T follicular helper cell (primary cell): Measurements from ENCODE around the gene S100A14.
"Not testable (repeated sequence)": the region's sequence is repeated elsewhere in the genome, so short reads cannot be mapped to it uniquely, and the experiment has no call there.

Experiments
- DNase-seq: peaks from one replicate; pipeline ENCODE4 v3.0.0-alpha.2; 2020; ENCODE audit warnings: low read depth

S100A14 gene

GRCh38 chr1:153587314-153587713 lies 28.8 kb downstream of the S100A14 start:
- no peak for DNase-seq

- no peak for DNase-seq
These were observed 29.8 kb downstream of the S100A14 start for GRCh38 chr1:153586347-153586746.

GRCh38 chr1:153585006-153585405 lies 31.1 kb downstream of the S100A14 start:
- no peak for DNase-seq

- DNase-seq: no peak
These were observed 32.1 kb downstream of the S100A14 start for GRCh38 chr1:153583976-153584375.

- not testable (repeated sequence) for DNase-seq
These were observed 32.6 kb downstream of the S100A14 start for GRCh38 chr1:153583514-153583913.

- DNase-seq: not testable (repeated sequence)
These were observed 33.3 kb downstream of the S100A14 start for GRCh38 chr1:153582836-153583235.

GRCh38 chr1:153578936-153579335 lies 37.2 kb downstream of the S100A14 start:
- no peak for DNase-seq

- no peak for DNase-seq
These were observed 37.6 kb downstream of the S100A14 start for GRCh38 chr1:153578490-153578889.

GRCh38 chr1:153577624-153578051 lies 38.5 kb downstream of the S100A14 start:
- DNase-seq: no peak

- DNase-seq: no peak
These were observed 39.0 kb downstream of the S100A14 start for GRCh38 chr1:153577138-153577537.

GRCh38 chr1:153575497-153575896 lies 40.6 kb downstream of the S100A14 start:
- DNase-seq: not testable (repeated sequence)

GRCh38 chr1:153575081-153575491 lies 41.0 kb downstream of the S100A14 start:
- DNase-seq: not testable (repeated sequence)

GRCh38 chr1:153573351-153573750 lies 42.8 kb downstream of the S100A14 start:
- DNase-seq: no peak

GRCh38 chr1:153572569-153573015 lies 43.5 kb downstream of the S100A14 start:
- peak; percentile 24 for DNase-seq

- DNase-seq: no peak
These were observed 44.4 kb downstream of the S100A14 start for GRCh38 chr1:153571706-153572105.

- DNase-seq: no peak
These were observed 45.3 kb downstream of the S100A14 start for GRCh38 chr1:153570874-153571273.

GRCh38 chr1:153569465-153569864 lies 46.7 kb downstream of the S100A14 start:
- DNase-seq: no peak

- peak; percentile 65 for DNase-seq
These were observed 47.6 kb downstream of the S100A14 start for GRCh38 chr1:153568367-153569099.

GRCh38 chr1:153567621-153568366 lies 48.3 kb downstream of the S100A14 start:
- DNase-seq: no peak

GRCh38 chr1:153566414-153567371 lies 49.4 kb downstream of the S100A14 start:
- DNase-seq: peak; percentile 50

- no peak for DNase-seq
These were observed 50.4 kb downstream of the S100A14 start, which contains the start of gene S100A2 for GRCh38 chr1:153565529-153566374. Gene S100A2 (minus strand): TSS chr1:153565844. CDS start chr1:153563877, 1,967 bp downstream.
